Smooth muscle cell (in vitro differentiated cells): ENCODE measurements around the gene OLFM1. TPM values are rescaled to one million over a fixed set of nuclear protein-coding genes. Genes with fewer than 3 reads are reported as not detected.

Source experiments
- DNase-seq: peaks from one replicate; lab custom pipeline; 2025; ENCODE audit not compliant: unreplicated experiment; lab: John Stamatoyannopoulos, UW
- H2AFZ ChIP-seq: fragments of 200-600 bp; sonication (generic); 2 replicates; pipeline ENCODE4 v1.6.0; 2016; ENCODE audit warnings: antibody characterized with exemption, low read depth, mild to moderate bottlenecking
- H3F3A ChIP-seq: fragments of 200-600 bp; sonication (generic); 2 replicates; pipeline ENCODE4 v1.6.0; 2017; ENCODE audit warnings: antibody characterized with exemption, low read depth
- H3K27ac ChIP-seq: fragments of 200-600 bp; sonication (generic); 2 replicates; pipeline ENCODE4 v1.5.1; 2016; ENCODE audit warnings: low read depth, mild to moderate bottlenecking
- H3K27me3 ChIP-seq: fragments of 200-600 bp; sonication (generic); 2 replicates; pipeline ENCODE4 v1.6.1; 2016; ENCODE audit warnings: low read depth, mild to moderate bottlenecking
- H3K36me3 ChIP-seq: fragments of 200-600 bp; sonication (generic); 2 replicates; pipeline ENCODE4 v1.5.1; 2016; ENCODE audit warnings: low read depth
- H3K4me1 ChIP-seq: fragments of 200-600 bp; sonication (generic); 2 replicates; pipeline ENCODE4 v1.5.1; 2016; ENCODE audit warnings: low read depth
- H3K4me2 ChIP-seq: fragments of 200-600 bp; sonication (generic); 2 replicates; pipeline ENCODE4 v1.6.0; 2016; ENCODE audit warnings: mild to moderate bottlenecking
- H3K4me3 ChIP-seq: fragments of 200-600 bp; sonication (generic); 2 replicates; pipeline ENCODE4 v1.5.1; 2016; ENCODE audit warnings: mild to moderate bottlenecking
- H3K79me2 ChIP-seq: fragments of 200-600 bp; sonication (generic); 2 replicates; pipeline ENCODE4 v1.6.0; 2016; ENCODE audit warnings: low read depth, mild to moderate bottlenecking
- H3K9ac ChIP-seq: fragments of 200-600 bp; sonication (generic); 2 replicates; pipeline ENCODE4 v1.6.0; 2016; ENCODE audit warnings: low read depth
- H3K9me3 ChIP-seq: fragments of 200-600 bp; sonication (generic); replicated peaks from 2 replicates; pipeline ENCODE4 v1.5.1; 2016; ENCODE audit warnings: low read depth
- H4K20me1 ChIP-seq: fragments of 200-600 bp; sonication (generic); 2 replicates; pipeline ENCODE4 v1.6.0; 2016; ENCODE audit warnings: low read depth
- WGBS: methylation state at CpG from one replicate; pipeline ENCODE4 v1.1.7; 2016; ENCODE audit warnings: low lambda C conversion rate; 5-methylcytosine and 5-hydroxymethylcytosine counted together
- polyA plus RNA-seq: library from polyadenylated mRNA; unstranded; fragments of >200 nt; fragmentation: Nextera tagmentation; extraction: Ambion mirVana; gene quantifications from 2 replicates; pipeline ENCODE4 v1.2.1, GENCODE V29; 2016
- total RNA-seq: library from RNA; depleted of rRNA; stranded (reverse); fragments of >200 nt; gene quantifications from 2 replicates; pipeline ENCODE4 v1.2.3, GENCODE V29; 2014
- TF ChIP-seq, protein P1 (sequence below): fragments of 200-600 bp; sonication (generic); IDR thresholded peaks from 2 replicates; pipeline ENCODE4 v1.5.1; 2017; ENCODE audit warnings: borderline replicate concordance, mild to moderate bottlenecking, antibody characterized with exemption; ENCODE audit not compliant: insufficient read depth, poor library complexity, severe bottlenecking

The OLFM1 gene
- total and polyA plus RNA-seq, 2 experiments from 2014 or later: 4.5 to 11.0 TPM

DNA sequence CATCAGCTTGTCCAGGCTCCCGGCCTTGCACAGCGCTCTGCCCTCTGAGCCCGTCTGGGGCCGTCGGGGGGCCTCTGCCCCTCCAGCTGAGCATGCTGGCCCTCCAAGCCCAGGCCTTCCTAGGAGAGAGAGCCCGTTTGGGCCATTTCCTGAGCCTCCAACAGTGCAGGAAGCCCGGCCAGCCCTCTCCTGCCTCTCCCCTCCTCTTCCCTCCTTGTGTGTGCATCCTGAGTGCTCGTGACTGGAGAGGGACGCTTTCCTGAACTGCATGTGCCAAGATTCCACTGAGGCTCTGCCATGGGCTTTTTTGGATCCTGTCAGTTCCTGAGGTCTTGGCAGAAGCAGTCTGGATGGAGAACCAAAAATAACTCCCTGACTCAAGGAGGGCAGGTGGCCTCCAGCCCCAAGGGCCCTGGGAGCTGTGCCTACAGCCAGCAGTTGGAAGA, 15.6 kb downstream of the OLFM1 start:
- H3K4me2 ChIP-seq: no peak overlapping the region
- no peak overlapping the region for H3K9ac ChIP-seq
- H4K20me1 ChIP-seq: no peaks in the 10 kb centered on the region
- no peaks in the 10 kb centered on the region for H3F3A ChIP-seq
- H3K4me3 ChIP-seq: no peak overlapping the region
- H3K79me2 ChIP-seq: no peaks in the 10 kb centered on the region
- no peaks in the 10 kb centered on the region for H3K27me3 ChIP-seq
- TF ChIP-seq, protein P1, sequence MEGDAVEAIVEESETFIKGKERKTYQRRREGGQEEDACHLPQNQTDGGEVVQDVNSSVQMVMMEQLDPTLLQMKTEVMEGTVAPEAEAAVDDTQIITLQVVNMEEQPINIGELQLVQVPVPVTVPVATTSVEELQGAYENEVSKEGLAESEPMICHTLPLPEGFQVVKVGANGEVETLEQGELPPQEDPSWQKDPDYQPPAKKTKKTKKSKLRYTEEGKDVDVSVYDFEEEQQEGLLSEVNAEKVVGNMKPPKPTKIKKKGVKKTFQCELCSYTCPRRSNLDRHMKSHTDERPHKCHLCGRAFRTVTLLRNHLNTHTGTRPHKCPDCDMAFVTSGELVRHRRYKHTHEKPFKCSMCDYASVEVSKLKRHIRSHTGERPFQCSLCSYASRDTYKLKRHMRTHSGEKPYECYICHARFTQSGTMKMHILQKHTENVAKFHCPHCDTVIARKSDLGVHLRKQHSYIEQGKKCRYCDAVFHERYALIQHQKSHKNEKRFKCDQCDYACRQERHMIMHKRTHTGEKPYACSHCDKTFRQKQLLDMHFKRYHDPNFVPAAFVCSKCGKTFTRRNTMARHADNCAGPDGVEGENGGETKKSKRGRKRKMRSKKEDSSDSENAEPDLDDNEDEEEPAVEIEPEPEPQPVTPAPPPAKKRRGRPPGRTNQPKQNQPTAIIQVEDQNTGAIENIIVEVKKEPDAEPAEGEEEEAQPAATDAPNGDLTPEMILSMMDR: no peak
- DNase-seq: no peak
- H3K4me1 ChIP-seq: peaks cover 4% of the 10 kb centered on the region
- H3K27ac ChIP-seq: no peak overlapping the region
- WGBS: 85% methylated on average over 9 of the region's 9 CpGs
- no peaks in the 10 kb centered on the region for H3K36me3 ChIP-seq
- H2AFZ ChIP-seq: no peak overlapping the region
- no peaks in the 10 kb centered on the region for H3K9me3 ChIP-seq

DNA sequence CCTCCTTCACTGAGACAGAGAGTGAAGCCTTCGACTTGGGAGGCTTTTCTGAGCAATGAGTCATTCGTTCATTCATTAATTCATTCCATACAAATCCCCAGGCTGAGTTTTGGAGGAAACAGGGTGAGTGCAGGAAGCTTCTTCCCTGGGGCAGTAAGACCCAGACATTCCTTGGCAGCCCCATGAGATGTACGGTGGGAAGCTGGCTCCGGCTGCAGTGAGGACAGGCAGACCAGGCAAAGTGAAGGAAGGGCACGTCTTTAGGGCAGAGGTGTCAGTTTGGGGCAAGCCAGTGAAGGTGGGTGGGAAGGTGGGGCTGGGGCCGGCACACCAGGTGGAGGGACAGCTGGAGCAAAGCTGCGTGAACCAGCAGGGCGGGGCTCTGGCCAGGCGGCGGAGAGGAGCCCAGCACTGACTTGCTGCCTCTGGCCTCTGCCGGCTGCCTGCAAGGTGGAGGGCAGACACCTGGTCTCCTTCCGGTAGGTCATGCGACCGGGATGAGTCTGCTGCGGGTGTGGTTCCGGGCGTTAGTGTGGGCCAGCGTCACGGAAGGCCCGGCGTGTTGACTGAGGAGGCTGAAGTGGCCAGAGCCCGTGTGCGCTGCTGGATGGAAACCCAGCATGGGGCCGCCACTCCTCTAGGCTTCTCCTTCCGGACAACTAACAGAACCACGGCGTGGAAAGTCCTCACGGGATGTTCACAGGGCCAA, 16.6 kb downstream of the OLFM1 start:
- Histone ChIP-seq H3K4me3 (no peak overlapping the region), H3K27ac (no peak overlapping the region), H2AFZ (no peak overlapping the region), H4K20me1 (no peaks in the 10 kb centered on the region), H3K9me3 (no peaks in the 10 kb centered on the region), H3K4me1 (peaks cover 4% of the 10 kb centered on the region), H3F3A (no peaks in the 10 kb centered on the region), H3K4me2 (no peak overlapping the region), H3K36me3 (no peaks in the 10 kb centered on the region), H3K27me3 (no peaks in the 10 kb centered on the region), H3K79me2 (no peaks in the 10 kb centered on the region), H3K9ac (no peak overlapping the region)
- no peak for DNase-seq
- 88% methylated on average over 27 of the region's 28 CpGs for WGBS
- TF ChIP-seq, protein P1: no peak

DNA sequence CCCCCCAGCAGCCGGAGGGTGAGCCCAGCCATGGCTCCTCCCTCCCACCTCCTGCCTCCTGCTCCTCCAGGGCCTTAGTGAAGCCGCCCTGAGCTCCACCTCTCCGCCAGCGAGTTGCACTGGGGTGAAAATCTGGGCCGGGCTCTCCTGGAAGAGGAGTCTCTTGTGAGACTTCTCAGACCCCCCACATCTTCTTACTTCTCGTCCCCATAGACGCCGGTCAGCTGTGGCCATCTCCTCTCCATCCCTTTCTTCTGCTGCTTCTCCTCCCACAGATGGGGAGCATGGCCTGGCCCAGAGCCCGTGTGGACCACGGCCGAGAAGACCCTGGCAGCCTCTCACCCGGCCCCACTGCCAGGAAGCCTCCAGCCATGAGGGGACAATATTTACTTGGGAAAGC, 17.3 kb downstream of the OLFM1 start:
- no peaks in the 10 kb centered on the region for H3K9me3 ChIP-seq
- WGBS: 91% methylated on average over 12 of the region's 12 CpGs
- H3K4me1 ChIP-seq: peaks cover 4% of the 10 kb centered on the region
- no peak for DNase-seq
- H3K9ac ChIP-seq: no peak overlapping the region
- TF ChIP-seq, protein P1: no peak
- no peak overlapping the region for H2AFZ ChIP-seq
- no peak overlapping the region for H3K4me2 ChIP-seq
- no peaks in the 10 kb centered on the region for H3K79me2 ChIP-seq
- H3K27ac ChIP-seq: no peak overlapping the region
- H3F3A ChIP-seq: no peaks in the 10 kb centered on the region
- H3K27me3 ChIP-seq: no peaks in the 10 kb centered on the region
- no peaks in the 10 kb centered on the region for H4K20me1 ChIP-seq
- no peaks in the 10 kb centered on the region for H3K36me3 ChIP-seq
- H3K4me3 ChIP-seq: no peak overlapping the region
